SK-N-SH treated with all-trans-retinoic acid at 6 μM for 48 hours (cell line): ENCODE data around the gene STXBP2.

Source experiments
- ATAC-seq: fragments of 200-7000 bp; cut with Tn5 transposase; 3 replicates; pipeline ENCODE4 v1.9.1; 2020; ENCODE audit warnings: mild to moderate bottlenecking, moderate library complexity
- ARNTL ChIP-seq: fragments of 450-650 bp; formaldehyde crosslinking; IDR thresholded peaks from 2 replicates; pipeline ENCODE4 v1.5.0; 2020; ENCODE audit warnings: low read depth, mild to moderate bottlenecking, moderate library complexity, borderline replicate concordance
- BACH2 ChIP-seq: fragments of 250-450 bp; sonication (Bioruptor Pico); IDR thresholded peaks from 2 replicates; pipeline ENCODE4 v1.9.0; 2021; ENCODE audit warnings: mild to moderate bottlenecking, borderline replicate concordance
- CREB5 ChIP-seq: fragments of 250-450 bp; sonication (Bioruptor Pico); IDR thresholded peaks from 2 replicates; pipeline ENCODE4 v1.5.1; 2020; ENCODE audit warnings: low read depth, mild to moderate bottlenecking, moderate library complexity
- CSDC2 ChIP-seq: fragments of 250-450 bp; sonication (Bioruptor Pico); IDR thresholded peaks from 2 replicates; pipeline ENCODE4 v1.5.0; 2020; ENCODE audit warnings: mild to moderate bottlenecking, moderate library complexity
- CSRNP3 ChIP-seq: fragments of 250-450 bp; sonication (Bioruptor Pico); IDR thresholded peaks from 2 replicates; pipeline ENCODE4 v1.5.1; 2021; ENCODE audit warnings: mild to moderate bottlenecking, moderate library complexity
- GLIS3 ChIP-seq: fragments of 250-450 bp; sonication (Bioruptor Pico); IDR thresholded peaks from 2 replicates; pipeline ENCODE4 v1.5.0; 2020; ENCODE audit warnings: mild to moderate bottlenecking, moderate library complexity
- ISL1 ChIP-seq: fragments of 250-450 bp; sonication (Bioruptor Pico); IDR thresholded peaks from 2 replicates; pipeline ENCODE4 v2.1.2; 2022; ENCODE audit warnings: mild to moderate bottlenecking, moderate library complexity
- OSR1 ChIP-seq: fragments of 250-450 bp; sonication (Bioruptor Pico); IDR thresholded peaks from 2 replicates; pipeline ENCODE4 v1.8.0; 2022; ENCODE audit warnings: moderate library complexity, mild to moderate bottlenecking, inconsistent platforms
- POU6F1 ChIP-seq: fragments of 250-450 bp; sonication (Bioruptor Pico); IDR thresholded peaks from 2 replicates; pipeline ENCODE4 v1.8.0; 2021; ENCODE audit warnings: low read depth, mild to moderate bottlenecking, moderate library complexity, borderline replicate concordance
- PPARA ChIP-seq: fragments of 250-450 bp; sonication (Bioruptor Pico); IDR thresholded peaks from 2 replicates; pipeline ENCODE4 v1.5.0; 2020; ENCODE audit warnings: mild to moderate bottlenecking, borderline replicate concordance
- RARB ChIP-seq: fragments of 250-450 bp; sonication (Bioruptor Pico); IDR thresholded peaks from 2 replicates; pipeline ENCODE4 v1.8.0; 2021; ENCODE audit warnings: mild to moderate bottlenecking, moderate library complexity
- SNAI2 ChIP-seq: fragments of 250-450 bp; sonication (Bioruptor Pico); IDR thresholded peaks from 2 replicates; pipeline ENCODE4 v1.5.0; 2020; ENCODE audit warnings: mild to moderate bottlenecking, moderate library complexity
- TSHZ2 ChIP-seq: fragments of 250-450 bp; sonication (Bioruptor Pico); IDR thresholded peaks from 2 replicates; pipeline ENCODE4 v1.5.0; 2020; ENCODE audit warnings: mild to moderate bottlenecking, moderate library complexity
- ZC3H10 ChIP-seq: fragments of 250-450 bp; sonication (Bioruptor Pico); IDR thresholded peaks from 2 replicates; pipeline ENCODE4 v1.5.1; 2021; ENCODE audit warnings: mild to moderate bottlenecking, moderate library complexity
- ZFP3 ChIP-seq: fragments of 250-450 bp; sonication (Bioruptor Pico); IDR thresholded peaks from 2 replicates; pipeline ENCODE4 v1.5.0; 2020; ENCODE audit warnings: mild to moderate bottlenecking, moderate library complexity
- ZFP30 ChIP-seq: fragments of 450-650 bp; formaldehyde crosslinking; IDR thresholded peaks from 2 replicates; pipeline ENCODE4 v1.5.0; 2022; ENCODE audit warnings: mild to moderate bottlenecking, moderate library complexity
- ZNF565 ChIP-seq: fragments of 450-650 bp; formaldehyde crosslinking; conservative IDR thresholded peaks from 2 replicates; pipeline ENCODE4 v1.5.0; 2020; ENCODE audit warnings: low read depth, mild to moderate bottlenecking, moderate library complexity
- ZNF70 ChIP-seq: fragments of 450-650 bp; formaldehyde crosslinking; IDR thresholded peaks from 2 replicates; pipeline ENCODE4 v1.5.0; 2020; ENCODE audit warnings: mild to moderate bottlenecking, moderate library complexity
- ZNF8 ChIP-seq: fragments of 450-650 bp; formaldehyde crosslinking; IDR thresholded peaks from 2 replicates; pipeline ENCODE4 v1.5.0; 2020; ENCODE audit warnings: mild to moderate bottlenecking, moderate library complexity

Gene STXBP2

GRCh38 chr19:7654401-7654800 is 17.5 kb downstream of the STXBP2 start:
- no peak for TF ChIP-seq ISL1
- no peak for TF ChIP-seq TSHZ2
- TF ChIP-seq, all 23 proteins: peak for 0
- no peak for ATAC-seq

GRCh38 chr19:7655581-7655980 is 18.7 kb downstream of the STXBP2 start:
- TF ChIP-seq ZFP3 (CRISPR knock-in tag): no peak
- TF ChIP-seq PPARA: no peak
- TF ChIP-seq CSRNP3 (CRISPR knock-in tag): no peak
- no peak for TF ChIP-seq GLIS3
- TF ChIP-seq ZC3H10 (CRISPR knock-in tag): no peak
- TF ChIP-seq RARB (CRISPR knock-in tag): no peak
- no peak for TF ChIP-seq CSDC2 (CRISPR knock-in tag)
- TF ChIP-seq ZFP30 (CRISPR knock-in tag): no peak
- TF ChIP-seq ZNF8 (CRISPR knock-in tag): no peak
- TF ChIP-seq POU6F1 (CRISPR knock-in tag): no peak
- no peak for TF ChIP-seq ZNF70 (CRISPR knock-in tag)
- no peak for TF ChIP-seq ISL1
- no peak for TF ChIP-seq OSR1 (CRISPR knock-in tag)
- no peak for TF ChIP-seq BACH2 (CRISPR knock-in tag)
- no peak for TF ChIP-seq ZNF565 (CRISPR knock-in tag)

GRCh38 chr19:7657131-7657751 is 20.3 kb downstream of the STXBP2 start:
- TF ChIP-seq TSHZ2: no peak
- no peak for TF ChIP-seq OSR1 (CRISPR knock-in tag)
- TF ChIP-seq CREB5 (CRISPR knock-in tag): no peak
- no peak for TF ChIP-seq ZNF565 (CRISPR knock-in tag)
- no peak for TF ChIP-seq CSDC2 (CRISPR knock-in tag)
- TF ChIP-seq ZC3H10 (CRISPR knock-in tag): no peak
- no peak for TF ChIP-seq ARNTL (CRISPR knock-in tag)
- TF ChIP-seq PPARA: no peak
- TF ChIP-seq CSRNP3 (CRISPR knock-in tag): no peak
- TF ChIP-seq ISL1: no peak
- no peak for TF ChIP-seq RARB (CRISPR knock-in tag)
- TF ChIP-seq SNAI2 (CRISPR knock-in tag): no peak
- no peak for TF ChIP-seq ZFP3 (CRISPR knock-in tag)
- TF ChIP-seq ZNF70 (CRISPR knock-in tag): no peak
- TF ChIP-seq ZFP30 (CRISPR knock-in tag): no peak
- ATAC-seq: no peak

More at GRCh38 chr19:7655581-7655980, 18.7 kb downstream of the STXBP2 start:
- no peak for ATAC-seq
